Anterior cingulate cortex (tissue), 58 donors: ENCODE data around the gene CCR9.

Experiments
- DNase-seq, 58 donors: peaks; one replicate each; lab custom pipeline; 2025; lab: John Stamatoyannopoulos, UW

The CCR9 gene

DNA sequence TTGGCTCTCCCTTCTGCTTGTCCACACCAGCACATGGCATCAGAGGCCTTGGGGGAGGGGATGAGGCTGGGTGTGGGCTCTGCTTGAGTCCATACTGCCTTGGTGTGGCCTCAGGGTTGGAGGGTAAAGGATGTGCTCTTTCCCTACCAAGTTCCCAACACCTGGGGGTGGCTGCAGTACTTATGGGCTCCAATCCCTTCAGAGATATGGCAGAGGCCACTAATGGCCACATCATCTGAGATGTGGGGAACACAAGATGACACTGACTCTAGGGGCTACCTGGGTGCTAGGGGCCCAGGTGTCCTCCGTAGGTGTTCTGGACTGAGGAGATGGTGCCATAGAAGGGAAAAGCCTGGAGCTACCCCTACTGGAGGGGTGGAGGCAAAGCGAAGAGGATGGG, 63.8 kb downstream of the CCR9 start:
- no peak for DNase-seq

DNA sequence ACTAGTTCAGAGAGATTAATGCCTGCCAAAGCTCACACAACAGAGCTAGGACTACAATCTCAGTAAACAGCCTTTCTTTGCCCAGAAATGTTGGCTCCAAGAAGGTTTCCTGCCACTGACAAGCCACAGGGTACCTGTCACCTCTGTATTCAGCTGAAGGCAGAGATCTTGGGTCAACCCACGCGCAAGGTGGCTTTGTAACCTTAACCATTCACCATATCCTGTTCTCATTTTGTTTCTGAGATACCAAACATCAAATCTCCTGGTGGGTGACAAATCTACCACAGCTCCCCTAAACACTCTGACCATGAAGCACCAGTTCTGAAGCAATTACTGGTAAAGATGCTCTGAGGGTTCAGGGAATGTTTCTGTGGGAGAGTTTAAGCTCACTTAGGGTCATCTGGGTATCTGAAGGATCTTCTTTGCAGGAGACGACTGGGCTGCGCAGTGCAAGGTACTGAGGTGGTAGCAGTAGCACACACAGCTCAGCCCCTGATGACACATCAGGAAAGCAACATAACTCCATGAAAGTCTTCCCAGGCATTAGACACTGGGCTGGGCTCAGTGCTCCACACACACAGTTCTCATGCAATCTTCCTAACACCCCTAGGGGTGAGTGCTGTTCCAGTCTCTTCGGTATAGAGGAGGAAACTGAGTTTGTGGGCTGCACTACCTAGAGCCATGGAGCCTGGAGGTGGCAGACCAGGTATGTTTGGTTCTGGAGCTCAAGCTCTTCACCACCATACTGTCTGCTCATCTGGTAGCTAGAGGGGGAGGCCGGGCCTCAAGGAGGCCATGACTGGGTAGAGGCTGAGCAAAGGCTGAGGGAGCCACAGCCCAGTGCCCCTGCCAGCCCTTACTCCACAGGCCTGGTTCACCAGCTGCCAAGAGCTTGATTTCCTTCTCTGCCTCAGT, 64.6 kb downstream of the CCR9 start:
- DNase-seq: no peak

DNA sequence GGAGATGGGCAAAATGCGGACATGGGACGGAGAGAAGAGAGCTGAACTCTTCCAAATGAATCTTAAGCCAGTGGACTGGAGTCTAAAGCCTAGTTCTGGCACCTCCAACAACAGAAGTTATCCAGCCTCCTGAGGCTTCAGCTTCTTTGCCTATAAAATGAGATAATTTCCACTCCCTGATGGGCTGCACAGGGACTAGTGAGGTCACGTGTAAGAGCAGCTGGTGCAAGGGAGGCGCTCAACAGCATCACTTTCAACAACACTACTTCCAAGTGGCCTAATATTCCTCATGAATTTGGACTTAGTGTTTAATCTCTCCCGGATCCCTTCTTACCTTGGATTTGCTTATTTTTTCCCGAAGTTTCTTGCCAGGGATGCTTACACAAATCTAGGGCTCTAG, 65.6 kb downstream of the CCR9 start:
- DNase-seq: no peak

DNA sequence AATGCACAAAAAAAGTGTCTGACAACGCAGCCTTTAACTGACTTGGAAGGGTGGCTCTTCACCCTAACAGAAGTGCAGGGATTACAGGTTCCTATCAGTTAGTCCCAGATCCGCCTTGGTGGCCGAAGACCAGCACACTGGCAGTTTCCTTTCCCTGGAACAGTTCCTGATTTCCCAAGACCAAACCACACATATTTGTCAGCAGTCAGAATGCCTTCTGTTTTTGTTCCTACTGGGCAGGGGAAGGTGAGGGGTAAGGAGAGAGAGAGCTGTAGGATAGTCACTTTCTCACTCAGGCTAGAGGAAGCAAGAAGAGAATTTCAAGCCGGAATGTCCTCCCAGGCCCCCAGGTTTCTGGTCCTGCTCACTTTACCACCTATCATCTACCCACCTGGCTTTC, 66.1 kb downstream of the CCR9 start:
- no peak for DNase-seq
